ENCODE measurements around the gene NECAB2.

Gene NECAB2

GRCh38 chr16:83968306-83968851 lies 335 bp downstream of the NECAB2 start:
- H3K27me3 ChIP-seq (ENCODE audit: control insufficient read depth, insufficient read depth, low read length), result peaks cover 4% of the 10 kb centered on the region
- no peak overlapping the region for H3K9ac ChIP-seq (ENCODE audit: low read length)
- H3K4me1 ChIP-seq (ENCODE audit: control insufficient read depth, insufficient read depth, low read length), result no peaks in the 10 kb centered on the region
- no peak overlapping the region for H3K4me3 ChIP-seq (ENCODE audit: low read length)
- H3K27ac ChIP-seq (ENCODE audit: low read depth, low read length), result no peak overlapping the region
- H3K36me3 ChIP-seq (ENCODE audit: control insufficient read depth, insufficient read depth, low read length), result peaks cover under 1% of the 10 kb centered on the region

GRCh38 chr16:83968891-83969649 lies 1.0 kb downstream of the NECAB2 start:
- H3K9ac ChIP-seq (ENCODE audit: low read length), result no peak overlapping the region
- no peaks in the 10 kb centered on the region for H3K4me1 ChIP-seq (ENCODE audit: control insufficient read depth, insufficient read depth, low read length)
- no peak overlapping the region for H3K27ac ChIP-seq (ENCODE audit: low read depth, low read length)
- no peaks in the 10 kb centered on the region for H3K36me3 ChIP-seq (ENCODE audit: control insufficient read depth, insufficient read depth, low read length)
- no peak overlapping the region for H3K4me3 ChIP-seq (ENCODE audit: low read length)
- H3K27me3 ChIP-seq (ENCODE audit: control insufficient read depth, insufficient read depth, low read length), result peaks cover 4% of the 10 kb centered on the region

- H3K4me3 ChIP-seq (ENCODE audit: low read length), result no peak overlapping the region
- H3K9ac ChIP-seq (ENCODE audit: low read length), result no peak overlapping the region
Observed at GRCh38 chr16:83969771-83970429, 1.9 kb downstream of the NECAB2 start.

GRCh38 chr16:83970430-83970815 lies 2.4 kb downstream of the NECAB2 start:
- no peaks in the 10 kb centered on the region for H3K4me1 ChIP-seq (ENCODE audit: control insufficient read depth, insufficient read depth, low read length)
- peaks cover 8% of the 10 kb centered on the region for H3K27me3 ChIP-seq (ENCODE audit: control insufficient read depth, insufficient read depth, low read length)
- no peak overlapping the region for H3K27ac ChIP-seq (ENCODE audit: low read depth, low read length)
- H3K9ac ChIP-seq (ENCODE audit: low read length), result no peak overlapping the region
- H3K36me3 ChIP-seq (ENCODE audit: control insufficient read depth, insufficient read depth, low read length), result no peaks in the 10 kb centered on the region
- H3K4me3 ChIP-seq (ENCODE audit: low read length), result no peak overlapping the region

More at GRCh38 chr16:83969771-83970429, 1.9 kb downstream of the NECAB2 start:
- Histone ChIP-seq H3K27me3 (ENCODE audit: control insufficient read depth, insufficient read depth, low read length) (peaks cover 4% of the 10 kb centered on the region), H3K4me1 (ENCODE audit: control insufficient read depth, insufficient read depth, low read length) (no peaks in the 10 kb centered on the region), H3K27ac (ENCODE audit: low read depth, low read length) (no peak overlapping the region), H3K36me3 (ENCODE audit: control insufficient read depth, insufficient read depth, low read length) (no peaks in the 10 kb centered on the region)

- Histone ChIP-seq H3K9ac (ENCODE audit: low read length) (no peak overlapping the region), H3K4me3 (ENCODE audit: low read length) (no peak overlapping the region), H3K27me3 (ENCODE audit: control insufficient read depth, insufficient read depth, low read length) (peaks cover 8% of the 10 kb centered on the region), H3K36me3 (ENCODE audit: control insufficient read depth, insufficient read depth, low read length) (no peaks in the 10 kb centered on the region), H3K27ac (ENCODE audit: low read depth, low read length) (no peak overlapping the region), H3K4me1 (ENCODE audit: control insufficient read depth, insufficient read depth, low read length) (no peaks in the 10 kb centered on the region)
Observed at GRCh38 chr16:83971165-83972130, 3.4 kb downstream of the NECAB2 start.

- H3K4me3 ChIP-seq (ENCODE audit: low read length), result no peak overlapping the region
- peaks cover 8% of the 10 kb centered on the region for H3K27me3 ChIP-seq (ENCODE audit: control insufficient read depth, insufficient read depth, low read length)
- no peaks in the 10 kb centered on the region for H3K36me3 ChIP-seq (ENCODE audit: control insufficient read depth, insufficient read depth, low read length)
- H3K4me1 ChIP-seq (ENCODE audit: control insufficient read depth, insufficient read depth, low read length), result no peaks in the 10 kb centered on the region
- no peak overlapping the region for H3K9ac ChIP-seq (ENCODE audit: low read length)
- no peak overlapping the region for H3K27ac ChIP-seq (ENCODE audit: low read depth, low read length)
Observed at GRCh38 chr16:83972256-83973008, 4.4 kb downstream of the NECAB2 start.

GRCh38 chr16:83973077-83973476 lies 5.0 kb downstream of the NECAB2 start:
- Histone ChIP-seq H3K4me3 (ENCODE audit: low read length) (no peak overlapping the region), H3K36me3 (ENCODE audit: control insufficient read depth, insufficient read depth, low read length) (no peaks in the 10 kb centered on the region), H3K9ac (ENCODE audit: low read length) (no peak overlapping the region), H3K4me1 (ENCODE audit: control insufficient read depth, insufficient read depth, low read length) (no peaks in the 10 kb centered on the region), H3K27ac (ENCODE audit: low read depth, low read length) (no peak overlapping the region), H3K27me3 (ENCODE audit: control insufficient read depth, insufficient read depth, low read length) (peaks cover 8% of the 10 kb centered on the region)

- H3K27ac ChIP-seq (ENCODE audit: low read depth, low read length), result no peak overlapping the region
- H3K4me1 ChIP-seq (ENCODE audit: control insufficient read depth, insufficient read depth, low read length), result no peaks in the 10 kb centered on the region
- H3K36me3 ChIP-seq (ENCODE audit: control insufficient read depth, insufficient read depth, low read length), result no peaks in the 10 kb centered on the region
- H3K4me3 ChIP-seq (ENCODE audit: low read length), result no peak overlapping the region
- no peak overlapping the region for H3K9ac ChIP-seq (ENCODE audit: low read length)
- peaks cover 8% of the 10 kb centered on the region for H3K27me3 ChIP-seq (ENCODE audit: control insufficient read depth, insufficient read depth, low read length)
Observed at GRCh38 chr16:83973581-83974385, 5.7 kb downstream of the NECAB2 start.

- Histone ChIP-seq H3K36me3 (ENCODE audit: control insufficient read depth, insufficient read depth, low read length) (no peaks in the 10 kb centered on the region), H3K4me1 (ENCODE audit: control insufficient read depth, insufficient read depth, low read length) (no peaks in the 10 kb centered on the region)
Observed at GRCh38 chr16:83974475-83974874, 6.4 kb downstream of the NECAB2 start.

GRCh38 chr16:83975590-83976260 lies 7.7 kb downstream of the NECAB2 start:
- Histone ChIP-seq H3K9ac (ENCODE audit: low read length) (no peak overlapping the region), H3K27ac (ENCODE audit: low read depth, low read length) (no peak overlapping the region), H3K4me3 (ENCODE audit: low read length) (no peak overlapping the region), H3K36me3 (ENCODE audit: control insufficient read depth, insufficient read depth, low read length) (no peaks in the 10 kb centered on the region), H3K27me3 (ENCODE audit: control insufficient read depth, insufficient read depth, low read length) (peaks cover 4% of the 10 kb centered on the region), H3K4me1 (ENCODE audit: control insufficient read depth, insufficient read depth, low read length) (no peaks in the 10 kb centered on the region)

More at GRCh38 chr16:83974475-83974874, 6.4 kb downstream of the NECAB2 start:
- Histone ChIP-seq H3K27ac (ENCODE audit: low read depth, low read length) (no peak overlapping the region), H3K9ac (ENCODE audit: low read length) (no peak overlapping the region), H3K4me3 (ENCODE audit: low read length) (no peak overlapping the region), H3K27me3 (ENCODE audit: control insufficient read depth, insufficient read depth, low read length) (peaks cover 8% of the 10 kb centered on the region)

Measured in rectal smooth muscle tissue (tissue), 1 donor.